Measurements from ENCODE around the gene KIF4B.
"Not testable (repeated sequence)": the region's sequence is repeated elsewhere in the genome, so short reads cannot be mapped to it uniquely, and the experiment has no call there.

Gene KIF4B, protein sequence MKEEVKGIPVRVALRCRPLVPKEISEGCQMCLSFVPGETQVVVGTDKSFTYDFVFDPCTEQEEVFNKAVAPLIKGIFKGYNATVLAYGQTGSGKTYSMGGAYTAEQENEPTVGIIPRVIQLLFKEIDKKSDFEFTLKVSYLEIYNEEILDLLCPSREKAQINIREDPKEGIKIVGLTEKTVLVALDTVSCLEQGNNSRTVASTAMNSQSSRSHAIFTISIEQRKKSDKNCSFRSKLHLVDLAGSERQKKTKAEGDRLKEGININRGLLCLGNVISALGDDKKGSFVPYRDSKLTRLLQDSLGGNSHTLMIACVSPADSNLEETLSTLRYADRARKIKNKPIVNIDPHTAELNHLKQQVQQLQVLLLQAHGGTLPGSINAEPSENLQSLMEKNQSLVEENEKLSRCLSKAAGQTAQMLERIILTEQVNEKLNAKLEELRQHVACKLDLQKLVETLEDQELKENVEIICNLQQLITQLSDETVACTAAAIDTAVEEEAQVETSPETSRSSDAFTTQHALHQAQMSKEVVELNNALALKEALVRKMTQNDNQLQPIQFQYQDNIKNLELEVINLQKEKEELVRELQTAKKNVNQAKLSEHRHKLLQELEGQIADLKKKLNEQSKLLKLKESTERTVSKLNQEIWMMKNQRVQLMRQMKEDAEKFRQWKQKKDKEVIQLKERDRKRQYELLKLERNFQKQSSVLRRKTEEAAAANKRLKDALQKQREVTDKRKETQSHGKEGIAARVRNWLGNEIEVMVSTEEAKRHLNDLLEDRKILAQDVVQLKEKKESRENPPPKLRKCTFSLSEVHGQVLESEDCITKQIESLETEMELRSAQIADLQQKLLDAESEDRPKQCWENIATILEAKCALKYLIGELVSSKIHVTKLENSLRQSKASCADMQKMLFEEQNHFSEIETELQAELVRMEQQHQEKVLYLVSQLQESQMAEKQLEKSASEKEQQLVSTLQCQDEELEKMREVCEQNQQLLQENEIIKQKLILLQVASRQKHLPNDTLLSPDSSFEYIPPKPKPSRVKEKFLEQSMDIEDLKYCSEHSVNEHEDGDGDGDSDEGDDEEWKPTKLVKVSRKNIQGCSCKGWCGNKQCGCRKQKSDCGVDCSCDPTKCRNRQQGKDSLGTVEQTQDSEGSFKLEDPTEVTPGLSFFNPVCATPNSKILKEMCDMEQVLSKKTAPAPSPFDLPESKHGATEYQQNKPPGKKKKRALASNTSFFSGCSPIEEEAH

DNA sequence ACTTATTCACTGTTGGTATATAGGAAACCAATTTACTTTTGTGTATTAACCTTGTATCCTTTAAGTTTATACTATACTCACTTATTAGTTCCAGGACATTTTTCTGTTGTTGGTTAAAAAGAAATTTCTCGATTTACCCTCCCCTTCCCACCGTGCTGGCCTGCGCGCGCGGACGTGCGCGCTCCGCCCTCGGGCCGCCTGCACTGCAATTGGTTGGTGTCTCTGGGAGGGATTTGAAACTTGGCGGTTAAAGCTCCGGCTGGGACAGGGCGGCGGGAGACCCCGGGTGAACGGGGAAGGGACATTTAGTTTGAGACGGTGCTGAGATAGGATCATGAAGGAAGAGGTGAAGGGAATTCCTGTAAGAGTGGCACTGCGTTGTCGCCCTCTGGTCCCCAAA lies at the start of gene KIF4B:
Gene KIF4B (plus strand): TSS at position 230 of the 400 bp plus-strand sequence. CDS start 105 bp downstream, at position 335.
- DNase-seq, result no peak

GRCh38 chr5:154966081-154966841 lies 47.3 kb upstream of the KIF4B start:
- no peak for DNase-seq

- DNase-seq, result no peak
Observed at GRCh38 chr5:154966874-154967273, 46.7 kb upstream of the KIF4B start.

DNA sequence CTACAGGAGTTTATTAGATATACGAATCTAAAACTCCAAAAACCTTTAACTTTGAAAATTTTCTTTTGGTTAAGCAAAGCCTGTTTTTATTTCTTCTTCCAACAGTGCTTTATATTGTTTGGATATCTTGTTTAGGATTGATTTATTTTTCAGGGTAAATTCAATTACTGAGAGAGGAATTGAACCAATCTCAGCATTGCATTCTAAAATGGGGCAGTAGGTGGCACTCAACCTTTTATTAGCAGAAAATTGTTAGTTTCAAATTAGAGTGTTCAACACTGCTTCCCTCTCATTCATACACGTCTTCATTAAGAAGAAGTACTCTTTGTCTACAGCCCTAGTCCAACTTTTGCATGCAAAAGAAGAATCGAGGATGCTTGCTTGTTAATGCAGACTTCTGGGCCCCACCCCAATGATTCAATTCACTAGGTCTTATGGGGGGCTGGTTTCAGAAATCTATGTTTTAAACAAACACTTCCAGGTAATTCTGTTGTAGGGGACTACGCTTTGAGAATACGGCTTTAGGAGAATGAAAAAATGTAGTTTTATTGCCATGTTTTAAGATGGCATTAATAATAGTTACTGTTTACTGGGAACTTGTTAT lies 46.0 kb upstream of the KIF4B start:
- no peak for DNase-seq

DNA sequence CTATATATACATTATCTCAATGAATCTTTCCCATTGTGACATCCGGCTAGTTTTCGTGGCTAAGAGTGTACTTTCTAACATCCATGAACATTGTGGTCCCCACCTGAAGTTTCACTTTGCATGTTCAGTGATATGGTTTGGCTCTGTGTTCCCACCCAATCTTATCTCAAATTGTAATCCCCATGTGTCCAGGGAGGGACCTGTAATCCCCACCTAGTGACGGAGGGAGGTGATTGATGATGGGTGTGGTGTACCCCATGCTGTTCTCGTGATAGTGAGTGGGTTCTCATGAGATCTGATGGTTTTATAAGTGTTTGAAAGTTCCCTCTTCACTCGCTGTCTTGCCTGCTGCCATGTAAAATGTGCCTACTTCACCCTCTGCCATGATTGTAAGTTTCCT lies 44.6 kb upstream of the KIF4B start:
- no peak for DNase-seq

GRCh38 chr5:154970759-154971158 lies 42.8 kb upstream of the KIF4B start:
- DNase-seq, result no peak

- no peak for DNase-seq
Observed at GRCh38 chr5:154971501-154971900, 42.1 kb upstream of the KIF4B start.

DNA sequence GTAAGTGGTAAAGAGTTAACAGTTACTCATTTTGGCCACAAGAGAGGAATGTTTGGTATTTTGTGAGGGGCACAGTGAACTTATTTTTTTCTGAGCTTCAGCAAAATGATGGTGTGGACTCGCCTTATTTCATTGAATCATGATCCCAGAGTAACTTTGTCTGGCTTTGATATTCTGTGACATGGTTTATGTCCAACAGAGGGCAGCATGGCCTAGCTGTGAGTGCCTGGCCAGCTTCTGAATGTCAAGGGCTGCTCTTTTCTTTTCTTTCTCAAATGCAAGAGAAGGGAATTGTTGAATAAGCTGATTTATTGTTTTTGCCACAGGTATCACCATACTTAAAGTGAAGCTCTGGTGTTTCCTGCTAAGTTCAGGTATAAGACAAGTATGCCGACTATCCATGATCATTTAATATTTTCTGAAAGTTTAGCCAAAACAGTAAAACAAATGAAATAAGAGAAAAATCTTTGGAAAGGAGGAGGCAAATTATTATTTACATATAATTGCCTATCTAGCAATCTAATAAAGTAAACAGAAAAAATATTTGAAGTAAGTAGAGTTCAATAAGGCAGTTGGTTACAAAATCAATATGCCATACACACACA lies 41.0 kb upstream of the KIF4B start:
- DNase-seq, result no peak

- not testable (repeated sequence) for DNase-seq
Observed at GRCh38 chr5:154976082-154976481, 37.5 kb upstream of the KIF4B start.

- no peak for DNase-seq
Observed at GRCh38 chr5:154977409-154977808, 36.1 kb upstream of the KIF4B start.

- DNase-seq, result not testable (repeated sequence)
Observed at GRCh38 chr5:154978294-154978693, 35.3 kb upstream of the KIF4B start.

DNA sequence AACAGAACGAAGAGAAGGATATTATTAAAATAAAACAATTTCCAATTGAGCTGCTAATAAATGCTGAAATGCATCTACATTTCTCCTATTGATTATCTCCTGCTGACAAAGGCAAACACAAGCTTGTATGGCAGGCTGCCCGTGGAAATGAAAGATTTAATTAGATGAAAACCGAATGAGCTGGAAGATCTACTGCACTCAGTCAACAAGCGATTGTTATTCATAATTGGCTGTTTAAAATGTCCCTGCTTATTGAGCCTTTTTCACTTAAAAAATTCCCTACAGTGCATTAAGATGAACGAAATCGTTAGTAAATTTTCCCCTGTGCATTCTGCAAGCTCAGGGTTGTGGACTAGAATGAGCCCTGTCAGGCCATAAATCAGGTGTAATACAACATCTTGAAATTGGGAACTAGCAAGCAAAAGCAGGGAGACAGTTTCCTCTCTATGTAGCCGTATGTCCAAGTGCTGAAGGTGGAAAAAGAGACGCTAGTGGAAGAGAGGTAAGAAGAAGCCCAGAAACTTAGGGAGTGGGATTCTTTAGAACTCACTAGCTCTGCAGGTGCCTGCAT lies 28.5 kb upstream of the KIF4B start:
- DNase-seq, result no peak

DNA sequence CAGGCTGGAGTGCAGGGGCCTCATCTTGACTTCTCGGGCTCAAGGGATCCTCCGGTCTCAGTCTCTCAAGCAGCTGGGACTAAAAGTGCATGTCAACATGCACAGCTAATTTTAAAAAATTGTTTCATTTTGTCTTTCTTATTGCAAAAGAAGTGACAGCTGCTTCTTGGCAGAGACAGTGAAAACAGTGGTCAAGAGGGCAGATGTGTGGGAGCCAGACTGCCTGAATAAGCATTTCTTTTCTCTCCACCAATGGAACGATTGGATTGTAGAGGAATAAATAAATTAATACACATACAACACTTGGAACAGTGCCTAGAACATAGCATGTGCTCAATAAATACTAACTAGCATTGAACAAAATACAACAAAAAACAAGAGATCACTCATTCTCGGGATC lies 27.4 kb upstream of the KIF4B start:
- no peak for DNase-seq

- no peak for DNase-seq
Observed at GRCh38 chr5:154989626-154990025, 23.9 kb upstream of the KIF4B start.

GRCh38 chr5:154993461-154993860 lies 20.1 kb upstream of the KIF4B start:
- DNase-seq, result no peak

GRCh38 chr5:154995679-154996078 lies 17.9 kb upstream of the KIF4B start:
- no peak for DNase-seq

DNA sequence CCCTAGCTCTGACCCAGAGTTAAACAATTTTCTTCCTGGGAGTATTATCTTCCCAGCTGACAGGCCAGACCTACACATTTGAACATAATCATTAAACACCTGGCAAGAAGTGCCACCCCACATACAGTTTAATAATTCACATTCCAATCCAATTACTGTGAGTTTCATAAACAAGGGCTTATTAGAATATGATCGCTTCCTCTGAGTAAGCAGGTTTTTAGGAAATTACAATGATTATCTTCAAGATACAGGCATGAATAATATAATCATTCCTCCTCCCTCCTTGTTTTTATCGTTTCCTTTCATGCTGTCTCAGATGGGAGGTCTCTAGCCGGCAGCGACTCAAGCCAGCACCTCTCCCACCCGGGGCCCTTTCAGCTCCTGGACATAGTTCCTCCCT lies 15.8 kb upstream of the KIF4B start:
- DNase-seq, result no peak

- DNase-seq, result no peak
Observed at GRCh38 chr5:154999865-155000264, 13.7 kb upstream of the KIF4B start.

GRCh38 chr5:155001523-155001922 lies 12.0 kb upstream of the KIF4B start:
- DNase-seq, result no peak

DNA sequence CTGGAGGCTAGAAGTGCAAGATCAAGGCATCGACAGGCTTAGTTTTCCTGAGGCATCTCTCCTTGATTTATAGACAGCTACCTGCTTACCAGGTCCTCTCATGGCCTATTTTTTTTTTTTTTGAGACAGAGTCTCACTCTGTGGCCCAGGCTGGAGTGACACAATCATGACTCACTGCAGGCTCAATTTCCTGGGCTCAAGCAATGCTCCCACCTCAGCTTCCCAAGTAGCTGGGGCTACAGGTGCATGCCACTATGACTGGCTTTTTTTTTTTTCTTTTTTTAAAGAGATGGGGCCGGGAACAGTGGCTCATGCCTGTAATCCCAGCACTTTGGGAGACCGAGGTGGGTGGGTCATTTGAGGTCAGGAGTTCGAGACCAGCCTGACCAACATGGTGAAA lies 10.8 kb upstream of the KIF4B start:
- DNase-seq, result not testable (repeated sequence)

DNA sequence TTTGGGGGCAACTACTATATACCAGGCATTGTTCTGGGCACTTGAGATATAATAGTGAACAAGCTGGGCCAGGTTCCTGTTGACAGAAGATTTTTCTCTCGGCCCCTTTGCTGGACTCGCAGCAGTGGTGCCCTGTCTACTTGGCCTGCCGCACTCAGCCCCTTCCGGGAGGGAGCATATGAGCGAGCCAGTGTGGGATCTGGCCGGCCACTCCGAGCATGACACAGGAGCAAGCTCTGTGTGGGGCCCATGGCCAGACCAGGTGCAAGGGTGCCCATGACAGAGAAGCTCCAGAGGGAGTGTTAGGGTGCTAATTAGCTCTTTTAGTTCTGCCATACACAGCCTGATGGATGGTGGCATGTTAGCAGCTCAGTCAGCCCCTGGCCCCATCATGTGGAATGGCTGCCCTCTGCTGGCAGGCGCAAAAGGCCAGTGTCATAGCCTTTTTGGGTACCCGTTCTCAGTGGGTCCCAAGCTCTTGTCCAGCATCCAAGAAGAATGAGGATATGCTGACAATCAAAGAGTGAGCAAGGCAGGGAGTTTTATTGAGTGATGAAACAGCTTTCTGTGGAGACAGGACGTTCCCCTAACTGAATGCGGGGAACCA lies 9.3 kb upstream of the KIF4B start:
- DNase-seq, result no peak
